ENCODE results near the gene B4GALNT3.
A peak's percentile ranks its signal among the peaks of the same experiment; 100 is the strongest.

The B4GALNT3 gene

GRCh38 chr12:457676-458075 is 2.1 kb upstream of the B4GALNT3 start:
- Histone ChIP-seq H2BK120ac (ENCODE audit: low read depth, low read length) (no peak overlapping the region), H3K14ac (ENCODE audit: low read length in 2 of 2) (no peak overlapping the region), H3K23ac (ENCODE audit: low read length in 2 of 2) (no peak overlapping the region), H3K27ac (ENCODE audit: low read length, poor library complexity, severe bottlenecking) (no peak overlapping the region), H3K79me1 (replicated peaks; ENCODE audit: low read length, poor library complexity, severe bottlenecking) (no peaks in the 10 kb centered on the region), H2AK5ac (ENCODE audit: low read length, severe bottlenecking) (no peak overlapping the region), H3K9me3 (ENCODE audit: control insufficient read depth, low read length) (no peaks in the 10 kb centered on the region), H3K4me1 (ENCODE audit: control insufficient read depth, insufficient read depth, low read depth, low read length) (peaks cover 10% of the 10 kb centered on the region), H3K4me3 (ENCODE audit: insufficient read depth in 1 of 2, low read depth in 1 of 2, low read length in 2 of 2) (no peak overlapping the region), H3K4ac (ENCODE audit: low read depth in 1 of 2, low read length in 2 of 2) (no peak overlapping the region), H2BK12ac (ENCODE audit: low read length in 2 of 2) (no peak overlapping the region), H3K36me3 (ENCODE audit: control insufficient read depth in 1 of 2, insufficient read depth in 2 of 2, low read depth in 1 of 2, low read length in 2 of 2) (no peaks in the 10 kb centered on the region), H3K27me3 (ENCODE audit: control insufficient read depth in 1 of 2, insufficient read depth in 1 of 2, low read length in 2 of 2) (peaks cover 73 to 83% of the 10 kb centered on the region in 2 experiments), H2AFZ (ENCODE audit: low read depth, low read length) (no peak overlapping the region), H4K91ac (ENCODE audit: low read length) (no peak overlapping the region), H2BK5ac (ENCODE audit: low read depth, low read length, poor library complexity, severe bottlenecking) (no peak overlapping the region), H3K4me2 (ENCODE audit: low read length, poor library complexity, severe bottlenecking) (no peak overlapping the region), H3K18ac (ENCODE audit: low read depth in 1 of 2, low read length in 2 of 2) (no peak overlapping the region), H3K9ac (ENCODE audit: low read length) (no peak overlapping the region), H4K8ac (ENCODE audit: low read length) (no peak overlapping the region), H2BK15ac (ENCODE audit: low read depth, poor library complexity, severe bottlenecking) (no peak overlapping the region)
- DNase-seq: no peak
- WGBS: 93% methylated on average over 4 of the region's 4 CpGs

GRCh38 chr12:459050-459429 is 699 bp upstream of the B4GALNT3 start:
- Histone ChIP-seq H3K4me2 (ENCODE audit: low read length, poor library complexity, severe bottlenecking) (no peak overlapping the region), H4K8ac (ENCODE audit: low read length) (no peak overlapping the region), H3K9ac (ENCODE audit: low read length) (no peak overlapping the region), H2BK120ac (ENCODE audit: low read depth, low read length) (no peak overlapping the region), H3K4me3 (ENCODE audit: insufficient read depth in 1 of 2, low read depth in 1 of 2, low read length in 2 of 2) (peak overlapping the region in 1 of 2 experiments; percentile 66), H3K9me3 (ENCODE audit: control insufficient read depth, low read length) (no peaks in the 10 kb centered on the region), H2AK5ac (ENCODE audit: low read length, severe bottlenecking) (no peak overlapping the region), H3K18ac (ENCODE audit: low read depth in 1 of 2, low read length in 2 of 2) (no peak overlapping the region), H3K4ac (ENCODE audit: low read depth in 1 of 2, low read length in 2 of 2) (no peak overlapping the region), H2AFZ (ENCODE audit: low read depth, low read length) (no peak overlapping the region), H3K14ac (ENCODE audit: low read length in 2 of 2) (no peak overlapping the region), H3K79me1 (replicated peaks; ENCODE audit: low read length, poor library complexity, severe bottlenecking) (no peaks in the 10 kb centered on the region), H3K36me3 (ENCODE audit: control insufficient read depth in 1 of 2, insufficient read depth in 2 of 2, low read depth in 1 of 2, low read length in 2 of 2) (no peaks in the 10 kb centered on the region), H3K4me1 (ENCODE audit: control insufficient read depth, insufficient read depth, low read depth, low read length) (peaks cover 10% of the 10 kb centered on the region), H3K27me3 (ENCODE audit: control insufficient read depth in 1 of 2, insufficient read depth in 1 of 2, low read length in 2 of 2) (peaks cover 68 to 89% of the 10 kb centered on the region in 2 experiments), H3K27ac (ENCODE audit: low read length, poor library complexity, severe bottlenecking) (no peak overlapping the region), H3K23ac (ENCODE audit: low read length in 2 of 2) (no peak overlapping the region), H2BK5ac (ENCODE audit: low read depth, low read length, poor library complexity, severe bottlenecking) (no peak overlapping the region), H2BK12ac (ENCODE audit: low read length in 2 of 2) (no peak overlapping the region), H2BK15ac (ENCODE audit: low read depth, poor library complexity, severe bottlenecking) (no peak overlapping the region), H4K91ac (ENCODE audit: low read length) (no peak overlapping the region)
- 94% methylated on average over 5 of the region's 5 CpGs for WGBS
- DNase-seq: no peak

GRCh38 chr12:460261-461230 is 807 bp downstream of the B4GALNT3 start:
- H3K14ac ChIP-seq (ENCODE audit: low read length in 2 of 2): no peak overlapping the region
- peak overlapping the region; percentile 48 for H2AFZ ChIP-seq (ENCODE audit: low read depth, low read length)
- no peak overlapping the region for H2BK120ac ChIP-seq (ENCODE audit: low read depth, low read length)

GRCh38 chr12:461425-461824 is 1.7 kb downstream of the B4GALNT3 start:
- H3K23ac ChIP-seq (ENCODE audit: low read length in 2 of 2): no peak overlapping the region
- no peak overlapping the region for H3K4ac ChIP-seq (ENCODE audit: low read depth in 1 of 2, low read length in 2 of 2)
- no peak overlapping the region for H2BK120ac ChIP-seq (ENCODE audit: low read depth, low read length)
- no peak overlapping the region for H3K14ac ChIP-seq (ENCODE audit: low read length in 2 of 2)
- H4K91ac ChIP-seq (ENCODE audit: low read length): no peak overlapping the region
- no peak overlapping the region for H2BK5ac ChIP-seq (ENCODE audit: low read depth, low read length, poor library complexity, severe bottlenecking)
- H2BK15ac ChIP-seq (ENCODE audit: low read depth, poor library complexity, severe bottlenecking): no peak overlapping the region
- H4K8ac ChIP-seq (ENCODE audit: low read length): no peak overlapping the region
- peaks cover 57 to 91% of the 10 kb centered on the region in 2 experiments for H3K27me3 ChIP-seq (ENCODE audit: control insufficient read depth in 1 of 2, insufficient read depth in 1 of 2, low read length in 2 of 2)
- H3K4me1 ChIP-seq (ENCODE audit: control insufficient read depth, insufficient read depth, low read depth, low read length): peaks cover 10% of the 10 kb centered on the region
- H3K79me1 ChIP-seq (replicated peaks; ENCODE audit: low read length, poor library complexity, severe bottlenecking): no peaks in the 10 kb centered on the region
- H3K18ac ChIP-seq (ENCODE audit: low read depth in 1 of 2, low read length in 2 of 2): no peak overlapping the region
- no peaks in the 10 kb centered on the region for H3K36me3 ChIP-seq (ENCODE audit: control insufficient read depth in 1 of 2, insufficient read depth in 2 of 2, low read depth in 1 of 2, low read length in 2 of 2)
- no peak for DNase-seq
- H3K4me2 ChIP-seq (ENCODE audit: low read length, poor library complexity, severe bottlenecking): no peak overlapping the region
- no peak overlapping the region for H3K27ac ChIP-seq (ENCODE audit: low read length, poor library complexity, severe bottlenecking)
- no peak overlapping the region for H2BK12ac ChIP-seq (ENCODE audit: low read length in 2 of 2)
- no peaks in the 10 kb centered on the region for H3K9me3 ChIP-seq (ENCODE audit: control insufficient read depth, low read length)
- H3K9ac ChIP-seq (ENCODE audit: low read length): no peak overlapping the region
- H2AFZ ChIP-seq (ENCODE audit: low read depth, low read length): no peak overlapping the region
- H3K4me3 ChIP-seq (ENCODE audit: insufficient read depth in 1 of 2, low read depth in 1 of 2, low read length in 2 of 2): no peak overlapping the region
- no peak overlapping the region for H2AK5ac ChIP-seq (ENCODE audit: low read length, severe bottlenecking)
- 75% methylated on average over 13 of the region's 13 CpGs for WGBS

More at GRCh38 chr12:460261-461230, 807 bp downstream of the B4GALNT3 start:
- Histone ChIP-seq H4K91ac (ENCODE audit: low read length) (no peak overlapping the region), H2AK5ac (ENCODE audit: low read length, severe bottlenecking) (no peak overlapping the region), H3K79me1 (replicated peaks; ENCODE audit: low read length, poor library complexity, severe bottlenecking) (no peaks in the 10 kb centered on the region), H3K4ac (ENCODE audit: low read depth in 1 of 2, low read length in 2 of 2) (no peak overlapping the region), H3K18ac (ENCODE audit: low read depth in 1 of 2, low read length in 2 of 2) (no peak overlapping the region), H3K4me3 (ENCODE audit: insufficient read depth in 1 of 2, low read depth in 1 of 2, low read length in 2 of 2) (peak overlapping the region in 1 of 2 experiments; percentile 61), H3K27ac (ENCODE audit: low read length, poor library complexity, severe bottlenecking) (no peak overlapping the region), H4K8ac (ENCODE audit: low read length) (no peak overlapping the region), H3K4me2 (ENCODE audit: low read length, poor library complexity, severe bottlenecking) (peak overlapping the region; percentile 95), H3K9ac (ENCODE audit: low read length) (no peak overlapping the region), H3K9me3 (ENCODE audit: control insufficient read depth, low read length) (no peaks in the 10 kb centered on the region), H2BK12ac (ENCODE audit: low read length in 2 of 2) (no peak overlapping the region), H3K4me1 (ENCODE audit: control insufficient read depth, insufficient read depth, low read depth, low read length) (peaks cover 10% of the 10 kb centered on the region), H2BK15ac (ENCODE audit: low read depth, poor library complexity, severe bottlenecking) (peak overlapping the region; percentile 26), H3K36me3 (ENCODE audit: control insufficient read depth in 1 of 2, insufficient read depth in 2 of 2, low read depth in 1 of 2, low read length in 2 of 2) (no peaks in the 10 kb centered on the region), H2BK5ac (ENCODE audit: low read depth, low read length, poor library complexity, severe bottlenecking) (no peak overlapping the region), H3K27me3 (ENCODE audit: control insufficient read depth in 1 of 2, insufficient read depth in 1 of 2, low read length in 2 of 2) (peaks cover 66 to 90% of the 10 kb centered on the region in 2 experiments), H3K23ac (ENCODE audit: low read length in 2 of 2) (peak overlapping the region in 1 of 2 experiments; percentile 5)
- peak; percentile 32 for DNase-seq
- 9% methylated on average over 75 of the region's 109 CpGs for WGBS

Measured in mesenchymal stem cell (in vitro differentiated cells and primary cell).